Neural cell (in vitro differentiated cells): ENCODE results near the gene RDH13. TPM values are rescaled to one million over a fixed set of nuclear protein-coding genes. Genes with fewer than 3 reads are reported as not detected.
A peak's percentile ranks its signal among the peaks of the same experiment; 100 is the strongest.

Experiments used
- H2AFZ ChIP-seq: fragments of 200-600, 300-800 bp; sonication (generic), shearing (Covaris generic); 2 replicates; pipeline ENCODE4 v1.6.0; 2014; ENCODE audit warnings: low read depth, mild to moderate bottlenecking, antibody characterized with exemption, low read length, moderate library complexity
- H3F3A ChIP-seq: fragments of 200-600 bp; shearing (Covaris generic); 2 replicates; pipeline ENCODE4 v1.6.1; 2016; ENCODE audit warnings: mild to moderate bottlenecking, moderate library complexity, mixed read lengths, antibody characterized with exemption, low read length; ENCODE audit not compliant: insufficient read depth, poor library complexity, severe bottlenecking
- H3K27ac ChIP-seq: fragments of 200-600, 300-800 bp; sonication (generic), shearing (Covaris generic); 2 replicates; pipeline ENCODE4 v1.5.1; 2014; ENCODE audit warnings: mild to moderate bottlenecking, low read length, moderate library complexity
- H3K27me3 ChIP-seq: fragments of 300-800, 200-600 bp; sonication (generic), shearing (Covaris generic); 2 replicates; pipeline ENCODE4 v1.6.0; 2014; ENCODE audit warnings: mild to moderate bottlenecking, low read depth, low read length, moderate library complexity; ENCODE audit not compliant: insufficient read depth
- H3K36me3 ChIP-seq: fragments of 300-800, 200-600 bp; sonication (generic), shearing (Covaris generic); 2 replicates; pipeline ENCODE4 v1.5.1; 2014; ENCODE audit warnings: mild to moderate bottlenecking, antibody characterized with exemption, low read length, moderate library complexity; ENCODE audit not compliant: insufficient read depth
- H3K4me2 ChIP-seq: fragments of 300-800, 200-600 bp; sonication (generic), shearing (Covaris generic); 2 replicates; pipeline ENCODE4 v1.6.0; 2014; ENCODE audit warnings: mild to moderate bottlenecking, low read length
- H3K4me3 ChIP-seq: fragments of 300-800, 200-600 bp; sonication (generic), shearing (Covaris generic); 2 replicates; pipeline ENCODE4 v1.5.1; 2014; ENCODE audit warnings: mild to moderate bottlenecking, low read length, moderate library complexity
- H3K79me2 ChIP-seq: fragments of 200-600 bp; shearing (Covaris generic); replicated peaks from 2 replicates; pipeline ENCODE4 v1.6.0; 2014; ENCODE audit warnings: mild to moderate bottlenecking, low read length, moderate library complexity; ENCODE audit not compliant: insufficient read depth
- H3K9ac ChIP-seq: fragments of 300-800, 200-600 bp; sonication (generic), shearing (Covaris generic); 2 replicates; pipeline ENCODE4 v1.6.1; 2016; ENCODE audit warnings: mild to moderate bottlenecking, low read length, mixed read lengths
- H3K9me2 ChIP-seq: fragments of 200-600 bp; shearing (Covaris generic); 2 replicates; pipeline ENCODE4 v1.6.1; 2016; ENCODE audit warnings: mild to moderate bottlenecking, low read length, mixed read lengths; ENCODE audit not compliant: insufficient read depth
- H3K9me3 ChIP-seq: fragments of 200-600, 300-800 bp; sonication (generic), shearing (Covaris generic); 2 replicates; pipeline ENCODE4 v1.6.1; 2016; ENCODE audit warnings: mild to moderate bottlenecking, mixed run types, low read length, moderate library complexity, mixed read lengths
- H4K20me1 ChIP-seq: fragments of 200-600 bp; shearing (Covaris generic); 2 replicates; pipeline ENCODE4 v1.6.1; 2016; ENCODE audit warnings: mild to moderate bottlenecking, mixed run types; ENCODE audit not compliant: insufficient read depth
- CTCF ChIP-seq: fragments of 450-650 bp; IDR thresholded peaks from 2 replicates; pipeline ENCODE4 v1.5.1; 2014; ENCODE audit warnings: antibody characterized with exemption, mild to moderate bottlenecking, moderate library complexity; ENCODE audit not compliant: poor library complexity, severe bottlenecking
- EP300 ChIP-seq: fragments of 450-650 bp; conservative IDR thresholded peaks from 2 replicates; pipeline ENCODE4 v1.6.1; 2014; ENCODE audit warnings: antibody characterized with exemption, mild to moderate bottlenecking, moderate library complexity; ENCODE audit not compliant: poor library complexity, severe bottlenecking
- EZH2 ChIP-seq: fragments of 200-600, 300-800 bp; shearing (Covaris generic), sonication (generic); IDR thresholded peaks from 2 replicates; pipeline ENCODE4 v1.6.1; 2014; ENCODE audit warnings: antibody characterized with exemption, low read length, borderline replicate concordance, mild to moderate bottlenecking; ENCODE audit not compliant: insufficient read depth, poor library complexity, severe bottlenecking
- MXI1 ChIP-seq: fragments of 450-650 bp; conservative IDR thresholded peaks from 2 replicates; pipeline ENCODE4 v1.6.1; 2014; ENCODE audit warnings: antibody characterized with exemption, mild to moderate bottlenecking; ENCODE audit not compliant: poor library complexity, severe bottlenecking
- POLR2AphosphoS5 ChIP-seq: IDR thresholded peaks from 2 replicates; pipeline ENCODE4 v1.6.1; 2012
- RAD21 ChIP-seq: fragments of 450-650 bp; conservative IDR thresholded peaks from 2 replicates; pipeline ENCODE4 v1.6.1; 2014; ENCODE audit warnings: antibody characterized with exemption, mild to moderate bottlenecking, moderate library complexity
- SMC3 ChIP-seq: fragments of 450-650 bp; conservative IDR thresholded peaks from 2 replicates; pipeline ENCODE4 v1.6.1; 2014; ENCODE audit warnings: antibody characterized with exemption, mild to moderate bottlenecking, moderate library complexity; ENCODE audit not compliant: poor library complexity
- TAF1 ChIP-seq: IDR thresholded peaks from 2 replicates; pipeline ENCODE4 v1.6.1; 2012; ENCODE audit warnings: low read depth
- polyA plus RNA-seq: library from polyadenylated mRNA; depleted of rRNA; stranded (reverse); fragments of >200 nt; gene quantifications from 2 replicates; pipeline ENCODE4 v1.2.3, GENCODE V29; 2014
- TF ChIP-seq, protein P1 (sequence below): IDR thresholded peaks from 2 replicates; pipeline ENCODE4 v1.6.1; 2012; ENCODE audit warnings: borderline replicate concordance

Gene RDH13
- polyA plus RNA-seq, 1 donor from 2014 or later, result 9.8 TPM

- Histone ChIP-seq H3K9me3 (no peaks in the 10 kb centered on the region), H3K27ac (no peak overlapping the region), H3K4me3 (peak overlapping the region; percentile 59), H3K4me2 (no peak overlapping the region), H2AFZ (no peak overlapping the region), H3K79me2 (peaks cover 3% of the 10 kb centered on the region), H3K9me2 (no peaks in the 10 kb centered on the region), H3F3A (no peaks in the 10 kb centered on the region), H4K20me1 (no peaks in the 10 kb centered on the region), H3K27me3 (peaks cover 47% of the 10 kb centered on the region), H3K36me3 (no peaks in the 10 kb centered on the region), H3K9ac (no peak overlapping the region)
- no peak for TF ChIP-seq EZH2
- TF ChIP-seq TAF1, result no peak
- TF ChIP-seq CTCF, result no peak
- no peak for TF ChIP-seq MXI1
- TF ChIP-seq RAD21, result no peak
- TF ChIP-seq, protein P1, sequence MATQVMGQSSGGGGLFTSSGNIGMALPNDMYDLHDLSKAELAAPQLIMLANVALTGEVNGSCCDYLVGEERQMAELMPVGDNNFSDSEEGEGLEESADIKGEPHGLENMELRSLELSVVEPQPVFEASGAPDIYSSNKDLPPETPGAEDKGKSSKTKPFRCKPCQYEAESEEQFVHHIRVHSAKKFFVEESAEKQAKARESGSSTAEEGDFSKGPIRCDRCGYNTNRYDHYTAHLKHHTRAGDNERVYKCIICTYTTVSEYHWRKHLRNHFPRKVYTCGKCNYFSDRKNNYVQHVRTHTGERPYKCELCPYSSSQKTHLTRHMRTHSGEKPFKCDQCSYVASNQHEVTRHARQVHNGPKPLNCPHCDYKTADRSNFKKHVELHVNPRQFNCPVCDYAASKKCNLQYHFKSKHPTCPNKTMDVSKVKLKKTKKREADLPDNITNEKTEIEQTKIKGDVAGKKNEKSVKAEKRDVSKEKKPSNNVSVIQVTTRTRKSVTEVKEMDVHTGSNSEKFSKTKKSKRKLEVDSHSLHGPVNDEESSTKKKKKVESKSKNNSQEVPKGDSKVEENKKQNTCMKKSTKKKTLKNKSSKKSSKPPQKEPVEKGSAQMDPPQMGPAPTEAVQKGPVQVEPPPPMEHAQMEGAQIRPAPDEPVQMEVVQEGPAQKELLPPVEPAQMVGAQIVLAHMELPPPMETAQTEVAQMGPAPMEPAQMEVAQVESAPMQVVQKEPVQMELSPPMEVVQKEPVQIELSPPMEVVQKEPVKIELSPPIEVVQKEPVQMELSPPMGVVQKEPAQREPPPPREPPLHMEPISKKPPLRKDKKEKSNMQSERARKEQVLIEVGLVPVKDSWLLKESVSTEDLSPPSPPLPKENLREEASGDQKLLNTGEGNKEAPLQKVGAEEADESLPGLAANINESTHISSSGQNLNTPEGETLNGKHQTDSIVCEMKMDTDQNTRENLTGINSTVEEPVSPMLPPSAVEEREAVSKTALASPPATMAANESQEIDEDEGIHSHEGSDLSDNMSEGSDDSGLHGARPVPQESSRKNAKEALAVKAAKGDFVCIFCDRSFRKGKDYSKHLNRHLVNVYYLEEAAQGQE, result no peak
- no peak for TF ChIP-seq SMC3
- TF ChIP-seq EP300, result no peak
- TF ChIP-seq POLR2AphosphoS5, result no peak
Measured at GRCh38 chr19:55080968-55081769, 18.2 kb upstream of the RDH13 start.

DNA sequence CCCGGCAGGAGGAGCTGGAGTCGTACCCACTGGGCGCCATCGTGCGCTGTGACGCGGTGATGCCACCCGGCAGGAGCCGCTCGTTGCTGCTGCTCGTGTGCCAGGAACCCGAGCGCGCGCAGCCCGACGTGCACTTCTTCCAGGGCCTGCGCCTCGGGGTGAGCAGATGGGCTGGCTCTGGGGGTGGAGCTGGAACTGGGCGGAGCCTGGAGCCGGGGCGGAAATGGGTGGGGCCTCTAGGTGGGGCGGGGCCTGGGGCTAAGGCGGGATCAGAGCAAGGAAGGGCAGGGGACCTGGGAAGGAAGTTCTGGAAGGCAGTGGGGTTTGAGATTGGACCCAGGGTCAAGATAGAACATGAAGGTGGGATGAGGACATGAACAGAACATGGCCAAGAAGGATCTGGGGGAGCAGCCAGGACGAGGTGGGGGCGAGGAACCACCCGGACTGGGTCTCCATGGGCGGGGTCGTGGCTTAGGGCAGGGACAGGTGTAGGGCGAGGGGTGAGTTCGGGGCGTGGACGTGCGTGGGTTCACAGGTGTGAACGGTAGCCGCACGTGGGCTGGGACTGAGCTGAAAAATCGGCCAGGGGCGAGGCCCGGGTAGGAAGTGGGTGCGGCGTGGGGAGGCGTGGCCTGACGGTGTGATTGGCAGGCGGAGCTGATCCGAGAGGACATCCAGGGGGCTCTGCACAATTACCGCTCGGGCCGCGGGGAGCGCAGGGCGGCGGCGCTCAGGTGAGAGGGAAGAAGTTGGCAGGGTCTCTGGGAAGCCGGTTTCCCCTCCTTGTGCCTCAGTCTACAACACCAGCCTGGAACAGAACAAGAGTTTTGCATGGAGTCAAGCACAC lies 17.4 kb upstream of the RDH13 start:
- no peaks in the 10 kb centered on the region for H3F3A ChIP-seq
- peak overlapping the region; percentile 59 for H3K4me3 ChIP-seq
- H3K9me2 ChIP-seq, result no peaks in the 10 kb centered on the region
- H2AFZ ChIP-seq, result no peak overlapping the region
- no peak overlapping the region for H3K27ac ChIP-seq
- no peaks in the 10 kb centered on the region for H4K20me1 ChIP-seq
- peaks cover 48% of the 10 kb centered on the region for H3K27me3 ChIP-seq
- H3K36me3 ChIP-seq, result no peaks in the 10 kb centered on the region
- no peaks in the 10 kb centered on the region for H3K9me3 ChIP-seq
- H3K9ac ChIP-seq, result no peak overlapping the region
- TF ChIP-seq MXI1 (no peak), TAF1 (no peak), CTCF (no peak), RAD21 (no peak), SMC3 (no peak), POLR2AphosphoS5 (no peak), EP300 (no peak), EZH2 (no peak)
- no peaks in the 10 kb centered on the region for H3K79me2 ChIP-seq
- no peak overlapping the region for H3K4me2 ChIP-seq
